ENCODE results near the gene PDZK1.
"Not testable (repeated sequence)": the region's sequence is repeated elsewhere in the genome, so short reads cannot be mapped to it uniquely, and the experiment has no call there.

PDZK1 gene

GRCh38 chr1:145656245-145656943 is 50.8 kb downstream of the PDZK1 start:
- DNase-seq (ENCODE audit: low read depth in 2 of 3, low spot score in 1 of 3): not testable (repeated sequence)

DNA sequence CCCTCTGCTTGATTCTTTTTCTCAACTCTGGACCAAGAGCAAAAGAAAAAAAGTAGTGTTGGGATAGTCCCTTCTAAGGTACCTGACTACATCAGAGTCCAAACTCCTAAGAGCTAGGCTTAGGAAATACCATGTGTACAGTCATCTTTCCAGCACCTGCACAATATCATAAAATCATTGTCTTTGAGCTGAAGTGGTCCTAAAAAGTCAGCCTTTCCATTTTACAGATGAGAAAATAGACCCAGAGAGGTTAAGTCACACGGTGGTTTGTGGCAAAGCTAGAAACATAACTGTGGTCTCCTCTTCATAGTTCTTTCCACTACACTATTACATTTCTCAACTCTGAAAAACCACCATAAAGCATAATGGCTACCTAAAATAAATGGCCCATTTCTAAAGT is 63.2 kb downstream of the PDZK1 start:
- DNase-seq (ENCODE audit: low read depth in 2 of 3, low spot score in 1 of 3): not testable (repeated sequence)

DNA sequence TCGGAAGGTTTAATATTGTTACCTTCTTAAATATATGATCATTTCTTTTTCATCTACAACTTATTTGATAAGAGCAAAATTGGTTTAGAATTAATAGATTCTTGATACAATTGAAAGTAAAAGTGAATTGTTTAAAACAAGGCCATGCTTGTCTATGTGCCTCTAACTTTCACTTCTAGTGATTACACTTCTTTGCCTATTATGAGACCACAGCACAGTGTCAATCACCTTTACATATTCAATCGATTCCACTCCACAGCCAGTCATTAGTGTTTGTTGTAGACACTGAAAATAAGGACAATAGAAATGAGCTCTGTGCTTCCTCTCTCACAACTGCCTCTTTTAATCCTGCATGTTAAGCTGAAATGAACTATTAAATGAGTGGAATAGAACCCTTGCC is 65.3 kb downstream of the PDZK1 start:
- not testable (repeated sequence) for DNase-seq (ENCODE audit: low read depth in 2 of 3, low spot score in 1 of 3)

DNA sequence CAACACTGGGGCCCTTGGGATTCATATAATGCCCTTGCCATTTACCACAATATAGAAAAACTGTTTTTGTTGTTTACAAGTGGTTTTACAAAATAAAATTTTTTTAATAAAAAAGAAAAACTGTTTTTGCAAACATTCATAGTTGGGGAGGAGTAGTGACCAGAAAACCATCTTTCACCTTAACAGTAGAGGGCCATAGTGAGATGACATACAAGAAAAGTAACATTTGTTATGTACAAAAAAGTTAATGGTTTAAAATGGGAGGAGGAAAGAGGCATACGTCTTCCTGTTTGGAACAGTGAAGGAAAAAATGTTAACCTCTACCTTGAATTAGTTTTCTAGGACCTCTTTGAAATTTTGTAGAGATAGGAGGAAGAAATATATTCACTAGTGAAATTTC is 70.9 kb downstream of the PDZK1 start:
- DNase-seq (ENCODE audit: low read depth in 2 of 3, low spot score in 1 of 3): not testable (repeated sequence)

DNA sequence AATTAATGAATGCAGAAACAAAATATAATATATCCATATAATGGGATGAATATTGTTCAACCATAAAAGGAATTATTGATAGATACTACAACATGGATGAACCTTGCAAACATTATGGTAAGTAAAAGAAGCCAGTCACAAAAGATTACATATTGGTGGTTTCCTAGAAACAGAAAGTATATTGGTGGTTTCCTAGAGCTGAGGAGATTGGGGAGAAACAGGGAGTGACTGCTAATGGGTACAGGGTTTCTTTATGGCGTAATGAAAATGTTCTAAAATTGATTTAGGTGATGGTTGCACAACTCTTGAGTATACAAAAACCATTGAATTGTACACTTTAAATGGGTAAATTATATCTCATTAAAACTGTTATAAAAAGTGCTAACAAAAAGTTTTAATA is 85.0 kb downstream of the PDZK1 start:
- not testable (repeated sequence) for DNase-seq (ENCODE audit: low read depth in 2 of 3, low spot score in 1 of 3)
